IPS DF 19.7 (cell line): ENCODE data around the gene SLC36A1.

ENCODE experiments used
- DNase-seq: peaks from one replicate; pipeline ENCODE4 v3.0.0-alpha.2; 2013; ENCODE audit warnings: low read depth, low spot score

Gene SLC36A1

DNA sequence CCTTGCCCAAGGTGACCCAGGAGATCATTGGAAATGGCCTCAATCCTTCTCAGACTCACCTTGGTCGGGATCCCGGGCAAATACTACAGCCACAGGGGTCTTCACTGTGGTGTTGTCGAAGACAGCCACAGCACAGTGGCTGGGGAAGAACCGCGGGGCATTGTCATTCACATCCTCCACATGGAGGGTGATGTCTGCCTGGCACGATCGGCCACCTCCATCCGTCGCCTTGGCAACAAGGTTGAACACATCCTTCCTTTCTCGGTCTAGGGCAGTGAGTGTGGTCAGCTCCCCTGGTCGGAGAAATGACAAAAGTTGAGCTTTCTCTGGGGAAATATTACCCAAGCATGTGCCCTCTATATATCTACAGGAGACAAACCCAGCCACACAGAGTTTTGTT is 86.9 kb downstream of the SLC36A1 start:
- no peak for DNase-seq

- no peak for DNase-seq
Measured at GRCh38 chr5:151537044-151537443, 89.6 kb downstream of the SLC36A1 start.

GRCh38 chr5:151541571-151541970 is 94.2 kb downstream of the SLC36A1 start:
- DNase-seq: no peak
